PC-9 (cell line): ENCODE results near the gene SLC45A2. TPM values are rescaled to one million over a fixed set of nuclear protein-coding genes. Genes with fewer than 3 reads are reported as not detected.

ENCODE experiments used
- BruUV-seq: library from RNA; stranded (reverse); fragments of 400-500 nt; replicated peaks from 2 replicates; lab custom pipeline; 2021; lab: Mats Ljungman, UMichigan
- CTCF ChIA-PET: fragments of 300-600 bp; sonication (Branson Sonifier 250); formaldehyde crosslinking; loops from one replicate; lab custom pipeline; 2022; ENCODE audit warnings: antibody characterized with exemption; lab: Charles Lee
- POLR2A ChIA-PET: fragments of 300-600 bp; sonication (Branson Sonifier 250); formaldehyde crosslinking; loops from one replicate; lab custom pipeline; 2022; ENCODE audit warnings: antibody characterized with exemption; ENCODE audit not compliant: unreplicated experiment; lab: Charles Lee
- DNase-seq, 2 experiments: peaks; one replicate each; pipeline versions ENCODE4 v3.0.0 to v3.0.0-alpha.2; 2015 to 2022; ENCODE audit warnings: mixed read lengths in 1 of 2
- H2AFZ ChIP-seq: fragments of 200-600 bp; sonication (generic); 2 replicates; pipeline ENCODE4 v1.8.1; 2017; ENCODE audit warnings: antibody characterized with exemption
- H3F3A ChIP-seq: fragments of 200-600 bp; sonication (generic); 2 replicates; pipeline ENCODE4 v1.8.1; 2017; ENCODE audit warnings: antibody characterized with exemption, mild to moderate bottlenecking, low read depth; ENCODE audit not compliant: insufficient read depth
- H3K27ac ChIP-seq: fragments of 200-600 bp; sonication (generic); 2 replicates; pipeline ENCODE4 v1.6.1; 2016; ENCODE audit warnings: mixed run types
- H3K27me3 ChIP-seq: fragments of 200-600 bp; sonication (generic); 2 replicates; pipeline ENCODE4 v1.6.1; 2016; ENCODE audit warnings: low read depth, mixed run types; ENCODE audit not compliant: insufficient read depth
- H3K36me3 ChIP-seq: fragments of 200-600 bp; sonication (generic); 2 replicates; pipeline ENCODE4 v1.6.1; 2016; ENCODE audit warnings: low read depth, mixed run types
- H3K4me1 ChIP-seq: fragments of 200-600 bp; sonication (generic); replicated peaks from 2 replicates; pipeline ENCODE4 v1.6.1; 2016; ENCODE audit warnings: mixed run types; ENCODE audit not compliant: insufficient read depth
- H3K4me2 ChIP-seq: fragments of 200-600 bp; sonication (generic); 2 replicates; pipeline ENCODE4 v1.6.1; 2017; ENCODE audit warnings: mixed run types
- H3K4me3 ChIP-seq: fragments of 200-600 bp; sonication (generic); 2 replicates; pipeline ENCODE4 v1.6.1; 2016; ENCODE audit warnings: mixed run types
- H3K79me2 ChIP-seq: fragments of 200-600 bp; sonication (generic); 2 replicates; pipeline ENCODE4 v1.6.1; 2017; ENCODE audit warnings: low read depth, mixed run types
- H3K9me2 ChIP-seq: fragments of 200-600 bp; sonication (generic); 2 replicates; pipeline ENCODE4 v1.8.1; 2017; ENCODE audit warnings: mild to moderate bottlenecking; ENCODE audit not compliant: insufficient read depth
- H3K9me3 ChIP-seq: fragments of 200-600 bp; sonication (generic); 2 replicates; pipeline ENCODE4 v1.8.1; 2016; ENCODE audit warnings: low read depth; ENCODE audit not compliant: insufficient read depth
- H4K20me1 ChIP-seq: fragments of 200-600 bp; sonication (generic); 2 replicates; pipeline ENCODE4 v1.8.1; 2017; ENCODE audit not compliant: insufficient read depth
- CTCF ChIP-seq: fragments of 200-600 bp; sonication (generic); conservative IDR thresholded peaks from 2 replicates; pipeline ENCODE4 v1.6.1; 2017; ENCODE audit warnings: mixed run types, antibody characterized with exemption, mild to moderate bottlenecking, moderate library complexity
- EZH2 ChIP-seq: fragments of 200-600 bp; sonication (generic); IDR thresholded peaks from 2 replicates; pipeline ENCODE4 v1.8.0; 2017; ENCODE audit warnings: antibody characterized with exemption, low read depth
- intact Hi-C: fragments of 100-400 bp; cut with micrococcal nuclease; formaldehyde crosslinking; loops from one replicate; pipeline ENCODE4 v1.10.0; 2022; ENCODE audit not compliant: unreplicated experiment
- total RNA-seq: library from RNA; stranded (reverse); gene quantifications from 2 replicates; pipeline ENCODE4 v1.2.3, GENCODE V29; 2021

Gene SLC45A2
- total RNA-seq, 1 experiment from 2014 or later: 0.33 TPM

GRCh38 chr5:33936381-33937016, 48.0 kb downstream of the SLC45A2 start, which contains the start of gene RXFP3:
Gene RXFP3 (plus strand): TSS chr5:33936386. CDS start chr5:33936741, 355 bp downstream.
- H3K27ac ChIP-seq: no peak within 1 kb of the TSS
- H3K9me3 ChIP-seq: peaks cover 11% of the 10 kb centered on the region; the same call in 1 of the 2 replicates
- peaks cover 14% of the 10 kb centered on the region for H3K4me1 ChIP-seq
- H3K4me2 ChIP-seq: no peak within 1 kb of the TSS
- DNase-seq: no peak
- H3K27me3 ChIP-seq: no peaks in the 10 kb centered on the region
- CTCF ChIA-PET: no interaction called here
- H3K79me2 ChIP-seq: no peaks in the 10 kb centered on the region
- TF ChIP-seq EZH2 (no peak), CTCF (no peak)
- H3F3A ChIP-seq: peaks cover 5% of the 10 kb centered on the region
- H3K4me3 ChIP-seq: no peak within 1 kb of the TSS
- intact Hi-C loops: loop anchor here (10.0 kb wide), 2 partner anchors 202 to 382 kb away; no protein-coding TSS in a partner anchor
- no peaks in the 10 kb centered on the region for H3K9me2 ChIP-seq
- no peak within 1 kb of the TSS for H2AFZ ChIP-seq
- H4K20me1 ChIP-seq: no peaks in the 10 kb centered on the region
- POLR2A ChIA-PET: no interaction called here
- BruUV-seq: no TSS peak
- H3K36me3 ChIP-seq: no peaks in the 10 kb centered on the region

- Histone ChIP-seq H3K27me3 (no peaks in the 10 kb centered on the region), H2AFZ (no peak overlapping the region)
- intact Hi-C loops: loop anchor here (10.0 kb wide), 2 partner anchors 201 to 381 kb away; no protein-coding TSS in a partner anchor
Measured at GRCh38 chr5:33936004-33936380, 48.5 kb downstream of the SLC45A2 start.

More at GRCh38 chr5:33936004-33936380, 48.5 kb downstream of the SLC45A2 start:
- H3F3A ChIP-seq: peaks cover 5% of the 10 kb centered on the region
- no peak for TF ChIP-seq CTCF
- TF ChIP-seq EZH2: no peak
- DNase-seq: peak in 1 of 2 experiments; percentile 21
- no peaks in the 10 kb centered on the region for H3K36me3 ChIP-seq
- ChIA-PET CTCF (interaction anchor here (1.5 to 1.8 kb wide), 3 partner anchors 46 to 467 kb away, joined by 3 to 18 read pairs (median 6); no protein-coding TSS in a partner anchor), POLR2A (interaction anchor here (0.7 kb wide), 1 partner anchor 165 kb away, joined by 3 read pairs; no protein-coding TSS in a partner anchor)
- peaks cover 12% of the 10 kb centered on the region; the same call in 1 of the 2 replicates for H3K9me3 ChIP-seq
- H3K79me2 ChIP-seq: no peaks in the 10 kb centered on the region
- no peak overlapping the region for H3K4me2 ChIP-seq
- no peaks in the 10 kb centered on the region for H4K20me1 ChIP-seq
- BruUV-seq: no TSS peak
- no peaks in the 10 kb centered on the region for H3K9me2 ChIP-seq
- H3K27ac ChIP-seq: no peak overlapping the region
- peaks cover 14% of the 10 kb centered on the region for H3K4me1 ChIP-seq
- H3K4me3 ChIP-seq: no peak overlapping the region
